OCI-LY1 (cell line): ENCODE data around the gene JADE3.

Experiments used
- H2AFZ ChIP-seq: fragments of 200-600 bp; sonication (generic), shearing (Covaris generic); 2 replicates; pipeline ENCODE4 v1.6.0; 2014; ENCODE audit warnings: antibody characterized with exemption, mild to moderate bottlenecking, low read length
- H3F3A ChIP-seq: fragments of 200-600 bp; sonication (generic), shearing (Covaris generic); 2 replicates; pipeline ENCODE4 v1.6.0; 2014; ENCODE audit warnings: mild to moderate bottlenecking, antibody characterized with exemption, low read length, moderate library complexity; ENCODE audit not compliant: insufficient read depth
- H3K27ac ChIP-seq: fragments of 200-600 bp; sonication (generic); 2 replicates; pipeline ENCODE4 v1.5.1; 2014; ENCODE audit warnings: low read length, mixed run types, mild to moderate bottlenecking, low read depth; ENCODE audit not compliant: poor library complexity, severe bottlenecking
- H3K27me3 ChIP-seq: fragments of 200-600 bp; sonication (generic); 2 replicates; pipeline ENCODE4 v1.6.0; 2014; ENCODE audit warnings: antibody characterized with exemption, mild to moderate bottlenecking, low read length, moderate library complexity; ENCODE audit not compliant: insufficient read depth
- H3K36me3 ChIP-seq: fragments of 200-600 bp; sonication (generic); 2 replicates; pipeline ENCODE4 v1.6.1; 2014; ENCODE audit warnings: mild to moderate bottlenecking, antibody characterized with exemption, low read length, moderate library complexity, mixed read lengths; ENCODE audit not compliant: insufficient read depth
- H3K4me1 ChIP-seq: fragments of 200-600 bp; sonication (generic); 2 replicates; pipeline ENCODE4 v1.5.1; 2014; ENCODE audit warnings: mild to moderate bottlenecking, low read length, moderate library complexity; ENCODE audit not compliant: insufficient read depth, severe bottlenecking
- H3K4me2 ChIP-seq: fragments of 200-600 bp; sonication (generic), shearing (Covaris generic); 2 replicates; pipeline ENCODE4 v1.6.1; 2014; ENCODE audit warnings: low read length
- H3K4me3 ChIP-seq: fragments of 200-600 bp; sonication (generic); 2 replicates; pipeline ENCODE4 v1.5.1; 2014; ENCODE audit warnings: low read length, low read depth, mild to moderate bottlenecking, mixed read lengths; ENCODE audit not compliant: poor library complexity, severe bottlenecking
- H3K79me2 ChIP-seq: fragments of 200-600 bp; shearing (Covaris generic); 2 replicates; pipeline ENCODE4 v1.6.1; 2016; ENCODE audit warnings: mixed run types, low read length, mixed read lengths; ENCODE audit not compliant: insufficient read depth
- H3K9ac ChIP-seq: fragments of 200-600 bp; sonication (generic), shearing (Covaris generic); 2 replicates; pipeline ENCODE4 v1.6.1; 2014; ENCODE audit warnings: mild to moderate bottlenecking, low read length, mixed read lengths
- H3K9me2 ChIP-seq: fragments of 200-600 bp; sonication (generic), shearing (Covaris generic); 2 replicates; pipeline ENCODE4 v1.6.1; 2014; ENCODE audit warnings: low read depth, mild to moderate bottlenecking, low read length, mixed read lengths
- H3K9me3 ChIP-seq: fragments of 200-600 bp; shearing (Covaris generic); 2 replicates; pipeline ENCODE4 v1.6.1; 2014; ENCODE audit warnings: low read length, mixed read lengths
- H4K20me1 ChIP-seq: fragments of 200-600 bp; sonication (generic), shearing (Covaris generic); 2 replicates; pipeline ENCODE4 v1.6.0; 2016; ENCODE audit warnings: mild to moderate bottlenecking, low read length; ENCODE audit not compliant: insufficient read depth
- EZH2 ChIP-seq: fragments of 200-600 bp; sonication (generic), shearing (Covaris generic); IDR thresholded peaks from 2 replicates; pipeline ENCODE4 v1.8.0; 2017; ENCODE audit warnings: borderline replicate concordance, mixed run types, mild to moderate bottlenecking, antibody characterized with exemption, low read length, moderate library complexity, mixed read lengths
- TF ChIP-seq, protein P1 (sequence below): fragments of 200-600 bp; sonication (generic), shearing (Covaris generic); IDR thresholded peaks from 2 replicates; pipeline ENCODE4 v1.5.1; 2017; ENCODE audit warnings: mild to moderate bottlenecking, antibody characterized with exemption, low read length, moderate library complexity, mixed read lengths

Gene JADE3

DNA sequence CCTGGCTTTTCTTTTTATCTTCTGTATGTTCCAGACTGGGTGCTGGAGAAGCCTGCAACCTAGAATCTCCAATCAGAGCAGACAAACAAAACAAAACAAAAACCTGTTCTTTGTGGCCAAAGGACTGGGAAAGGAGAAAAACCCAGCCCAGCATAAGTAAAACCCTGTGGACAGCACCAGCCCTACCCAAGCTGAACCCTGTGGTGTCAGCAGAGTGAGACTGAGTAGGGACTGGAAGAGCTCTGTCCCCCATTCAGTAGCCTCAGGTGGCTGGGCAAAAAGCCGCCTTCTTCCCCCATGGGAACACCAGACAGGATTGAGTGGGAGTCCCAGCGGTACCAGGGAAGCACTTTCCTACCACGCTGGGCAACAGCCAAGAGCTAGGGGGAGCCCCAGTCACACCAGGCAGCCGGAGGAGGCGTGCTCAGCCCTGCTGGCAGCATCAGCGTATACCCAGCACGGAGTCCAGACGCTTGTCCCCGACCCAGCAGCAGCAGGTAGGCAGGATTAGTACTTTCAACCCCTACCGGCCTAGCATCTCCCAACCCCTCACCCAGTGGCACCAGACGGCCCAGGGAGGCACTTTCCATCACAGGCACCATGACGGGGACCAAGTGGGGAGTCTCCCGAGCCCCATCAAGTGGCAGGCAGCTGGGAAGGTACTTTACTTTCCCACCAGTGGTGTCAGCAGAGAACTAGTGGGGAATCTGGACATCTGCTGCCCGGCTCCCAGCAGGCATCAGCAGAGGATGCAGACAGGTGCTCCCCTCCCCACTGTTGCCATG lies 8.6 kb upstream of the JADE3 start:
- Histone ChIP-seq H3K36me3 (no peaks in the 10 kb centered on the region), H4K20me1 (no peaks in the 10 kb centered on the region), H3K27ac (no peak overlapping the region), H3K9me3 (no peaks in the 10 kb centered on the region), H3K9me2 (no peaks in the 10 kb centered on the region), H3K79me2 (no peaks in the 10 kb centered on the region), H3K9ac (no peak overlapping the region; the same call in 1 of the 2 replicates), H3K4me3 (peak overlapping the region; percentile 52), H3K4me1 (no peaks in the 10 kb centered on the region), H2AFZ (no peak overlapping the region), H3F3A (no peaks in the 10 kb centered on the region), H3K27me3 (no peaks in the 10 kb centered on the region), H3K4me2 (peak overlapping the region; percentile 84)
- TF ChIP-seq, protein P1, sequence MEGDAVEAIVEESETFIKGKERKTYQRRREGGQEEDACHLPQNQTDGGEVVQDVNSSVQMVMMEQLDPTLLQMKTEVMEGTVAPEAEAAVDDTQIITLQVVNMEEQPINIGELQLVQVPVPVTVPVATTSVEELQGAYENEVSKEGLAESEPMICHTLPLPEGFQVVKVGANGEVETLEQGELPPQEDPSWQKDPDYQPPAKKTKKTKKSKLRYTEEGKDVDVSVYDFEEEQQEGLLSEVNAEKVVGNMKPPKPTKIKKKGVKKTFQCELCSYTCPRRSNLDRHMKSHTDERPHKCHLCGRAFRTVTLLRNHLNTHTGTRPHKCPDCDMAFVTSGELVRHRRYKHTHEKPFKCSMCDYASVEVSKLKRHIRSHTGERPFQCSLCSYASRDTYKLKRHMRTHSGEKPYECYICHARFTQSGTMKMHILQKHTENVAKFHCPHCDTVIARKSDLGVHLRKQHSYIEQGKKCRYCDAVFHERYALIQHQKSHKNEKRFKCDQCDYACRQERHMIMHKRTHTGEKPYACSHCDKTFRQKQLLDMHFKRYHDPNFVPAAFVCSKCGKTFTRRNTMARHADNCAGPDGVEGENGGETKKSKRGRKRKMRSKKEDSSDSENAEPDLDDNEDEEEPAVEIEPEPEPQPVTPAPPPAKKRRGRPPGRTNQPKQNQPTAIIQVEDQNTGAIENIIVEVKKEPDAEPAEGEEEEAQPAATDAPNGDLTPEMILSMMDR: peak; percentile 66
- no peak for TF ChIP-seq EZH2

DNA sequence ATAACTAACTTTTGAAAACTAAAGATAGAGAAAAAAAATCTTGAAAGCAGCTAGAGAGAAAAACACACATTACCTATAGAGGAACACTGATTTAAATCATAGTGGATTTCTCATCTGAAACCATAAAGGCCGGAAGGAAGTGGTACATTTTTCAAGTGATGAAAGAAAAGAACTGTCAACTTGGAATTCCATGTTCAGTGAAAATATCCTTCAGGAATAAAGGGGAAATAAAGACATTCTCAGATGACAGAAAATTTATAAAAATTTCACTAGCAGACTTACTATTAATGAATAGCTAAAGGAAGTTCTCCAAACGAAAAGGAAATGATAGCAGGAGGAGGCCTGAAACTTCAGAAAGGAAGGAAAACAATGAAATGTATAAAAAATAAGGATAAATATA lies 7.6 kb upstream of the JADE3 start:
- Histone ChIP-seq H3K4me1 (no peaks in the 10 kb centered on the region), H3K4me2 (no peak overlapping the region), H3K79me2 (no peaks in the 10 kb centered on the region)

DNA sequence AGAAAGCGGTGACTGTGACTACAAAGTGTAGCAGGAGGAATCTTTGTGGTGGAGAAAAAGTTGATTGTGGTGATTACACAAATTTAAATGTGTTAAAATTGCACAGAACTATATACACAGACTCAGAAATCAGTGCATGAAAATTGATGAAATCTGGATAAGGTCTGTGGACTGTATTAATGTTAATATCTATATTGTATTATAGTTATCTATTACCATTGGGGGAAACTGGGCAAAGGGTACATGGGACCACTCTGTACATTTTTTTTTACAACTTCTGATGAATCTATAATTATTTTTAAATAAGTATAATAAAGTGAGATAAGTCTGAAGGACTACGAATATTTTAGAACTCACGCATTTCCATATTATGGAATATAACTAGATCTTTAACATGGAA lies 1.8 kb upstream of the JADE3 start:
- H3K4me1 ChIP-seq: peaks cover 5% of the 10 kb centered on the region
- H3K4me2 ChIP-seq: no peak overlapping the region
- H3K9me2 ChIP-seq: no peaks in the 10 kb centered on the region
- H3K9me3 ChIP-seq: no peaks in the 10 kb centered on the region
- H3K27ac ChIP-seq: no peak overlapping the region
- H3K79me2 ChIP-seq: no peaks in the 10 kb centered on the region
- H3K9ac ChIP-seq: no peak overlapping the region
- H3F3A ChIP-seq: no peaks in the 10 kb centered on the region
- H3K27me3 ChIP-seq: no peaks in the 10 kb centered on the region
- no peak overlapping the region for H3K4me3 ChIP-seq
- H4K20me1 ChIP-seq: no peaks in the 10 kb centered on the region
- H3K36me3 ChIP-seq: no peaks in the 10 kb centered on the region
- TF ChIP-seq, protein P1: no peak
- TF ChIP-seq EZH2: no peak
- H2AFZ ChIP-seq: no peak overlapping the region

More for the DNA sequence above, 7.6 kb upstream of the JADE3 start:
- Histone ChIP-seq H3F3A (no peaks in the 10 kb centered on the region), H3K9ac (no peak overlapping the region), H2AFZ (no peak overlapping the region), H3K9me2 (no peaks in the 10 kb centered on the region), H4K20me1 (no peaks in the 10 kb centered on the region), H3K9me3 (no peaks in the 10 kb centered on the region), H3K4me3 (no peak overlapping the region), H3K27ac (no peak overlapping the region), H3K36me3 (no peaks in the 10 kb centered on the region), H3K27me3 (no peaks in the 10 kb centered on the region)
- TF ChIP-seq EZH2: no peak
- TF ChIP-seq, protein P1: no peak
